Stimulated activated naive CD8-positive, alpha-beta T cell treated with anti-CD3 and anti-CD28 coated beads, Interleukin-15, Interleukin-2, amounts not matched to agents 100 ng/mL and 50 ng/mL, for 24 hours (primary cell): ENCODE data around the gene ACTN1.

Source experiments
- H3K27ac Mint-ChIP-seq: one replicate; pipeline ENCODE4 v1.8.0; 2021; ENCODE audit warnings: mild to moderate bottlenecking, mixed read lengths
- H3K27me3 Mint-ChIP-seq: one replicate; pipeline ENCODE4 v1.8.0; 2021; ENCODE audit warnings: mixed read lengths
- H3K36me3 Mint-ChIP-seq: one replicate; pipeline ENCODE4 v1.8.0; 2021; ENCODE audit warnings: low read depth, mixed read lengths
- H3K4me1 Mint-ChIP-seq: one replicate; pipeline ENCODE4 v1.8.0; 2021; ENCODE audit warnings: low read depth, mixed read lengths
- H3K4me3 Mint-ChIP-seq: one replicate; pipeline ENCODE4 v1.8.0; 2021; ENCODE audit warnings: mild to moderate bottlenecking, mixed read lengths
- H3K9me3 Mint-ChIP-seq: one replicate; pipeline ENCODE4 v1.8.0; 2021; ENCODE audit warnings: mixed read lengths

ACTN1 gene

GRCh38 chr14:68919129-68919927, 59.8 kb downstream of the ACTN1 start:
- no peaks in the 10 kb centered on the region for H3K27me3 Mint-ChIP-seq
- H3K27ac Mint-ChIP-seq = no peak overlapping the region
- no peak overlapping the region for H3K4me3 Mint-ChIP-seq
- peaks cover 49% of the 10 kb centered on the region for H3K36me3 Mint-ChIP-seq
- no peaks in the 10 kb centered on the region for H3K9me3 Mint-ChIP-seq
- H3K4me1 Mint-ChIP-seq = peaks cover 33% of the 10 kb centered on the region

GRCh38 chr14:68918612-68919011, 60.5 kb downstream of the ACTN1 start:
- H3K4me3 Mint-ChIP-seq = no peak overlapping the region

GRCh38 chr14:68916358-68916941, 62.7 kb downstream of the ACTN1 start:
- no peaks in the 10 kb centered on the region for H3K27me3 Mint-ChIP-seq
- peaks cover 40% of the 10 kb centered on the region for H3K4me1 Mint-ChIP-seq
- H3K9me3 Mint-ChIP-seq = no peaks in the 10 kb centered on the region
- H3K4me3 Mint-ChIP-seq = no peak overlapping the region
- H3K27ac Mint-ChIP-seq = no peak overlapping the region
- peaks cover 40% of the 10 kb centered on the region for H3K36me3 Mint-ChIP-seq

More at GRCh38 chr14:68918612-68919011, 60.5 kb downstream of the ACTN1 start:
- Mint-ChIP-seq H3K27me3 (no peaks in the 10 kb centered on the region), H3K36me3 (peaks cover 44% of the 10 kb centered on the region), H3K27ac (no peak overlapping the region), H3K9me3 (no peaks in the 10 kb centered on the region), H3K4me1 (peaks cover 26% of the 10 kb centered on the region)

- no peak overlapping the region for H3K4me3 Mint-ChIP-seq
- no peaks in the 10 kb centered on the region for H3K27me3 Mint-ChIP-seq
- peaks cover 44% of the 10 kb centered on the region for H3K36me3 Mint-ChIP-seq
- H3K27ac Mint-ChIP-seq = no peak overlapping the region
- no peaks in the 10 kb centered on the region for H3K9me3 Mint-ChIP-seq
- peaks cover 39% of the 10 kb centered on the region for H3K4me1 Mint-ChIP-seq
Observed at GRCh38 chr14:68913516-68913915, 65.6 kb downstream of the ACTN1 start.

GRCh38 chr14:68911594-68912227, 67.4 kb downstream of the ACTN1 start:
- H3K4me3 Mint-ChIP-seq = no peak overlapping the region
- H3K27me3 Mint-ChIP-seq = no peaks in the 10 kb centered on the region
- peaks cover 39% of the 10 kb centered on the region for H3K4me1 Mint-ChIP-seq
- H3K36me3 Mint-ChIP-seq = peaks cover 46% of the 10 kb centered on the region
- H3K27ac Mint-ChIP-seq = peak overlapping the region; percentile 47
- H3K9me3 Mint-ChIP-seq = no peaks in the 10 kb centered on the region

GRCh38 chr14:68910540-68910939, 68.6 kb downstream of the ACTN1 start:
- Mint-ChIP-seq H3K4me1 (peaks cover 39% of the 10 kb centered on the region), H3K4me3 (no peak overlapping the region), H3K9me3 (no peaks in the 10 kb centered on the region), H3K27me3 (no peaks in the 10 kb centered on the region), H3K27ac (peak overlapping the region; percentile 78), H3K36me3 (peaks cover 38% of the 10 kb centered on the region)

- no peak overlapping the region for H3K4me3 Mint-ChIP-seq
- no peaks in the 10 kb centered on the region for H3K27me3 Mint-ChIP-seq
- no peaks in the 10 kb centered on the region for H3K9me3 Mint-ChIP-seq
- H3K36me3 Mint-ChIP-seq = peaks cover 47% of the 10 kb centered on the region
- no peak overlapping the region for H3K27ac Mint-ChIP-seq
- H3K4me1 Mint-ChIP-seq = peaks cover 39% of the 10 kb centered on the region
Observed at GRCh38 chr14:68908803-68909202, 70.3 kb downstream of the ACTN1 start.

GRCh38 chr14:68908201-68908600, 70.9 kb downstream of the ACTN1 start:
- H3K27ac Mint-ChIP-seq = no peak overlapping the region
- H3K27me3 Mint-ChIP-seq = no peaks in the 10 kb centered on the region
- H3K9me3 Mint-ChIP-seq = no peaks in the 10 kb centered on the region
- peaks cover 47% of the 10 kb centered on the region for H3K36me3 Mint-ChIP-seq
- peaks cover 34% of the 10 kb centered on the region for H3K4me1 Mint-ChIP-seq
- H3K4me3 Mint-ChIP-seq = no peak overlapping the region

- H3K27me3 Mint-ChIP-seq = no peaks in the 10 kb centered on the region
- no peak overlapping the region for H3K4me3 Mint-ChIP-seq
- H3K36me3 Mint-ChIP-seq = peaks cover 48% of the 10 kb centered on the region
- H3K9me3 Mint-ChIP-seq = no peaks in the 10 kb centered on the region
- H3K4me1 Mint-ChIP-seq = peaks cover 16% of the 10 kb centered on the region
- no peak overlapping the region for H3K27ac Mint-ChIP-seq
Observed at GRCh38 chr14:68906439-68906838, 72.7 kb downstream of the ACTN1 start.

- Mint-ChIP-seq H3K36me3 (peaks cover 43% of the 10 kb centered on the region), H3K4me1 (peaks cover 7% of the 10 kb centered on the region), H3K4me3 (no peak overlapping the region), H3K9me3 (no peaks in the 10 kb centered on the region), H3K27ac (no peak overlapping the region), H3K27me3 (no peaks in the 10 kb centered on the region)
Observed at GRCh38 chr14:68905107-68905895, 73.8 kb downstream of the ACTN1 start.

GRCh38 chr14:68902357-68902756, 76.7 kb downstream of the ACTN1 start:
- peaks cover 27% of the 10 kb centered on the region for H3K4me1 Mint-ChIP-seq
- H3K9me3 Mint-ChIP-seq = no peaks in the 10 kb centered on the region
- peaks cover 50% of the 10 kb centered on the region for H3K36me3 Mint-ChIP-seq
- no peak overlapping the region for H3K4me3 Mint-ChIP-seq
- no peaks in the 10 kb centered on the region for H3K27me3 Mint-ChIP-seq
- H3K27ac Mint-ChIP-seq = peak overlapping the region; percentile 52

- peaks cover 41% of the 10 kb centered on the region for H3K4me1 Mint-ChIP-seq
- peak overlapping the region; percentile 61 for H3K27ac Mint-ChIP-seq
- no peaks in the 10 kb centered on the region for H3K27me3 Mint-ChIP-seq
- H3K9me3 Mint-ChIP-seq = no peaks in the 10 kb centered on the region
- H3K4me3 Mint-ChIP-seq = no peak overlapping the region
- peaks cover 48% of the 10 kb centered on the region for H3K36me3 Mint-ChIP-seq
Observed at GRCh38 chr14:68899033-68899603, 80.0 kb downstream of the ACTN1 start.

GRCh38 chr14:68898248-68899032, 80.7 kb downstream of the ACTN1 start:
- Mint-ChIP-seq H3K9me3 (no peaks in the 10 kb centered on the region), H3K27ac (peak overlapping the region; percentile 82), H3K27me3 (no peaks in the 10 kb centered on the region), H3K36me3 (peaks cover 47% of the 10 kb centered on the region), H3K4me3 (peak overlapping the region; percentile 33), H3K4me1 (peaks cover 41% of the 10 kb centered on the region)
